Prostate gland (tissue), 2 donors: ENCODE data around the gene PDE1C. TPM values are rescaled to one million over a fixed set of nuclear protein-coding genes. Genes with fewer than 3 reads are reported as not detected.

Source experiments
- DNase-seq: peaks from one replicate; pipeline ENCODE4 v3.0.0-alpha.2; 2019; ENCODE audit warnings: low spot score
- H3K27ac ChIP-seq, 2 donors: fragments of 200-600 bp; sonication (generic); 2 replicates each; pipeline ENCODE4 v1.5.1; 2017 to 2019
- H3K27me3 ChIP-seq: fragments of 200-600 bp; sonication (generic); replicated peaks from 2 replicates; pipeline ENCODE4 v1.5.1; 2019; ENCODE audit not compliant: insufficient read depth
- H3K36me3 ChIP-seq, 2 donors: fragments of 200-600 bp; sonication (generic); 1 replicate in 1 of 2; 2 replicates in 1 of 2; pipeline versions ENCODE4 v1.5.1 to v1.8.1; 2017 to 2019
- H3K4me1 ChIP-seq: fragments of 200-600 bp; sonication (generic); replicated peaks from 2 replicates; pipeline ENCODE4 v1.5.1; 2019
- H3K4me3 ChIP-seq, 2 donors: fragments of 200-600 bp; sonication (generic); 2 replicates each; pipeline ENCODE4 v1.5.1; 2017 to 2019
- H3K9me3 ChIP-seq: fragments of 200-600 bp; sonication (generic); 2 replicates; pipeline ENCODE4 v1.5.1; 2017
- POLR2A ChIP-seq: fragments of 450-650 bp; IDR thresholded peaks from one replicate; pipeline ENCODE4 v1.6.1; 2016; ENCODE audit warnings: antibody characterized with exemption, mild to moderate bottlenecking
- POLR2AphosphoS5 ChIP-seq: sonication (generic); formaldehyde crosslinking; IDR thresholded peaks from one replicate; pipeline ENCODE4 v1.6.1; 2017; ENCODE audit warnings: antibody characterized with exemption
- WGBS: methylation state at CpG from one replicate; pipeline ENCODE4 v1.1.5; 2018; 5-methylcytosine and 5-hydroxymethylcytosine counted together
- intact Hi-C: fragments of 100-400 bp; cut with DNase I; formaldehyde crosslinking; loops from one replicate; pipeline ENCODE4 v1.14.2; 2022
- total RNA-seq, 2 donors: library from RNA; depleted of rRNA; stranded (reverse); fragments of >200 nt; gene quantifications; one replicate each; pipeline ENCODE4 v1.1.0, GENCODE V29; 2016
- TF ChIP-seq, protein P1 (sequence below), 4 experiments: fragments of 200-600 bp in 2 of 4; fragments of 450-650 bp in 2 of 4; sonication (generic) in 2 of 4; IDR thresholded peaks; 1 replicate in 3 of 4; 2 replicates in 1 of 4; pipeline ENCODE4 v1.5.1; 2016 to 2019; ENCODE audit warnings: antibody characterized with exemption in 4 of 4, mild to moderate bottlenecking in 2 of 4, moderate library complexity in 2 of 4

The PDE1C gene
- total RNA-seq, 2 donors from 2014 or later, result 2.4 to 4.2 TPM

DNA sequence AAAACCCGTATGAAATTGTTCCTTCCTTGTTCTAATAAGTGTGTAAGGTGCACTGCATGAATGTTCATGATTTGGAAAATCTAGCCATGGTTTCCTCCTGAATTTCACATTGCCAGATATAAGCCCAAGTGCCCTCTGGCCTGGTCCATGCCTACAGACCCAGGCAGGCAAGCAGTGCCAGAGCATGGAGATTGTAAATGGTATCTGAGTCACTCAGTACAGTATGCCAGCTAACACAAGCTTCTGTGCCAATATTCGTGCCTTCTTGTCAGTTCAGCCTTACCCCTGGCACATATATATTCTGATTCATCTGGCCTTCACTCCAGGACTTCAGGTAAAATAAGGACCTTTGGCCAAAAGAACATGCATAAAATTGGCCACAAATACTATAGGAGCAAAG, 38.4 kb upstream of the PDE1C start:
- H3K27ac ChIP-seq, result no peak overlapping the region
- TF ChIP-seq POLR2A (no peak), POLR2AphosphoS5 (no peak)
- TF ChIP-seq, protein P1, sequence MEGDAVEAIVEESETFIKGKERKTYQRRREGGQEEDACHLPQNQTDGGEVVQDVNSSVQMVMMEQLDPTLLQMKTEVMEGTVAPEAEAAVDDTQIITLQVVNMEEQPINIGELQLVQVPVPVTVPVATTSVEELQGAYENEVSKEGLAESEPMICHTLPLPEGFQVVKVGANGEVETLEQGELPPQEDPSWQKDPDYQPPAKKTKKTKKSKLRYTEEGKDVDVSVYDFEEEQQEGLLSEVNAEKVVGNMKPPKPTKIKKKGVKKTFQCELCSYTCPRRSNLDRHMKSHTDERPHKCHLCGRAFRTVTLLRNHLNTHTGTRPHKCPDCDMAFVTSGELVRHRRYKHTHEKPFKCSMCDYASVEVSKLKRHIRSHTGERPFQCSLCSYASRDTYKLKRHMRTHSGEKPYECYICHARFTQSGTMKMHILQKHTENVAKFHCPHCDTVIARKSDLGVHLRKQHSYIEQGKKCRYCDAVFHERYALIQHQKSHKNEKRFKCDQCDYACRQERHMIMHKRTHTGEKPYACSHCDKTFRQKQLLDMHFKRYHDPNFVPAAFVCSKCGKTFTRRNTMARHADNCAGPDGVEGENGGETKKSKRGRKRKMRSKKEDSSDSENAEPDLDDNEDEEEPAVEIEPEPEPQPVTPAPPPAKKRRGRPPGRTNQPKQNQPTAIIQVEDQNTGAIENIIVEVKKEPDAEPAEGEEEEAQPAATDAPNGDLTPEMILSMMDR (IDR thresholded peaks at IDR 0.05), result no peak
- H3K27me3 ChIP-seq, result no peaks in the 10 kb centered on the region
- H3K4me3 ChIP-seq, result no peak overlapping the region
- no peaks in the 10 kb centered on the region for H3K4me1 ChIP-seq
- no peaks in the 10 kb centered on the region for H3K9me3 ChIP-seq
- no peak for DNase-seq
- H3K36me3 ChIP-seq, result no peaks in the 10 kb centered on the region
- 79% methylated on average over 2 of the region's 2 CpGs for WGBS
- intact Hi-C loops, result no loop called here

DNA sequence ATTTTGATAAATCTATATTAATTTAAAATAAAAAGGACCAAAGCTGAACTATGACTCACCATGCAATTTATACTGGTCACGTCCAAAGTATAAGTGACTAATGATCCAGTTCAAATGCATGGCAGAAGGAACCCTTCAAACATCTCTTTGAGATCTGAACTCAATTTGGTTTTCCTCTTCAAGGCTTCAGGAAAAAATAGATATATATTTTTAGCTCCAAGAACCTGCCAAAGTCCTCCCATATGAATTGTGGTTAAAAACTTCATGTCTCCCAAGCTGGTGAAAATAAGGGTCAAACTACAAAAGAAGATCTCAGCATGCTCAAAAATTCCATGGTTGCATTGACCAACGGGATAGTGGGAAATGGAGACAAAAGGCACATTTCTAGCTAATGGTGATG, 34.6 kb upstream of the PDE1C start:
- no peaks in the 10 kb centered on the region for H3K36me3 ChIP-seq
- no peaks in the 10 kb centered on the region for H3K9me3 ChIP-seq
- DNase-seq, result no peak
- no peak overlapping the region for H3K4me3 ChIP-seq
- no peaks in the 10 kb centered on the region for H3K27me3 ChIP-seq
- H3K4me1 ChIP-seq, result no peaks in the 10 kb centered on the region
- TF ChIP-seq POLR2A, result no peak
- no peak for TF ChIP-seq POLR2AphosphoS5
- TF ChIP-seq, protein P1 (IDR thresholded peaks at IDR 0.05), result no peak
- intact Hi-C loops, result no loop called here
- H3K27ac ChIP-seq, result no peak overlapping the region
- WGBS, result 86% methylated on average over 2 of the region's 2 CpGs

DNA sequence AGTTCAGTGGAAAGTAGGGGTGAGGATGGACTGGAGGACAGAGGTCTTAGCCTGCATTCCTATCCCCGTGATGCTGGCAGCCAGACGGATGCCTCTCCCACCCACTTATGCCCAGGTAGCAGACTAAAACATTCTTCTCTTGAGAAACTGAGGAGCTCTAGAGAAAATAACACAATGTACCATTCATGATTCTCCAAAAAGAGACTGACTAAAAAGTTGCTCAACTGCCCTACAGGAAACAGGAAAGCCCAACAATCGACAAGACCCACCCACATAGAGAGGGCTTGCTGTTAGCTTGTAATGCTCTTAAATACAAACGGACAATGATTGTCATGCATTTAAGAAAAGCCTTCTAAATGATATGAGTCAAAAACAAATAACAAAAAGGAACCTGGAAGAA, 33.2 kb upstream of the PDE1C start:
- H3K27me3 ChIP-seq, result no peaks in the 10 kb centered on the region
- H3K4me1 ChIP-seq, result no peaks in the 10 kb centered on the region
- TF ChIP-seq POLR2AphosphoS5 (no peak), POLR2A (no peak)
- TF ChIP-seq, protein P1 (IDR thresholded peaks at IDR 0.05), result no peak
- no peak overlapping the region for H3K4me3 ChIP-seq
- intact Hi-C loops, result no loop called here
- no peaks in the 10 kb centered on the region for H3K9me3 ChIP-seq
- H3K27ac ChIP-seq, result no peak overlapping the region
- no peak for DNase-seq
- WGBS, result 67% methylated on average over 4 of the region's 4 CpGs
- no peaks in the 10 kb centered on the region for H3K36me3 ChIP-seq

DNA sequence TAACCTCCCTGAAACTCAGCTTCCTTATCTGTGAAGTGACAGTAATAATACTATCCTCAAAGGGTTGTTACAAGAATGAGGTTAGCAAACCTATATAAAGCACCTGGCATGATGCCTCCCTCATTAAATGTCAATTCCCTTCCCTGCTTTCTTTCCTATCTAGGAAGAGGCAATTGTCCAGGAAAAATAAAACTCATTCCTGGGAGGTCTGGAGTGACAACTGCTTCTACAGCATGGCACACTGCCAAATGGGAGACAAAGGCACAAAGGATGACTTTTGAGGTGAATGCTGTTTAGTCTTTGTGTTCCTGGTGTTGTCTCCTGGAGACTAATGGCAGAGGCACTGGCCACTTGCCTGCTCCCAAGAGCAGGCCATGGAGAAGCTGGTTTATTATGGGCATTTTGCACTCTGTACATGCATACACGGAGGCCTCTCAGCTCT, 32.2 kb upstream of the PDE1C start:
- H3K9me3 ChIP-seq, result no peaks in the 10 kb centered on the region
- no peaks in the 10 kb centered on the region for H3K36me3 ChIP-seq
- TF ChIP-seq, protein P1 (IDR thresholded peaks at IDR 0.05), result no peak
- no peak for TF ChIP-seq POLR2AphosphoS5
- TF ChIP-seq POLR2A, result no peak
- no peak overlapping the region for H3K4me3 ChIP-seq
- intact Hi-C loops, result no loop called here
- no peaks in the 10 kb centered on the region for H3K27me3 ChIP-seq
- no peak overlapping the region for H3K27ac ChIP-seq
- WGBS, result 29% methylated on average over 1 of the region's 1 CpG
- no peak for DNase-seq
- no peaks in the 10 kb centered on the region for H3K4me1 ChIP-seq

DNA sequence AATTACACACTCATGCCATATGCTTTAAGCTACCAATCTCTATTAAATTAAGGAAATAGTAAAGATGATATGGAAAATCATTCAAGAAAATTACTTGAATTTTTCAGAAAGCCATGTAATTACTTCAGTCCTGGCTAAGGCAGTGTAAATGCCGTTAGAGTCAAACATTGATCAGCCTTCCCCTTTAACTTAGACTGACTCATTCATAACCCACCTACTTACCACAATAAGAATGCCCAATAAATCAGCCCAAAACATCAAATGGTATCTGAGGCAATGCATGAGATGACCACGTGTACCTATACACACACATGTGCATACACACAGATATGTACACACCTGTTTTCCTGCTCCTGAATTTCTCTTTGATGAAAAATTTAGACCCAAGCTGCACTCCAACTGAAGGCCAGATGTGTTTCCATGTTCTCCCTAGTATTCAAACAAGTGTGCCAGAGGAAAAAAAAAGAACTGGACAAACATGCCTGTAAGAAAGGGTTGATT, 30.2 kb upstream of the PDE1C start:
- 82% methylated on average over 2 of the region's 2 CpGs for WGBS
- intact Hi-C loops, result no loop called here
- no peaks in the 10 kb centered on the region for H3K27me3 ChIP-seq
- TF ChIP-seq POLR2AphosphoS5 (no peak), POLR2A (no peak)
- TF ChIP-seq, protein P1 (IDR thresholded peaks at IDR 0.05), result no peak
- no peaks in the 10 kb centered on the region for H3K36me3 ChIP-seq
- DNase-seq, result no peak
- no peak overlapping the region for H3K4me3 ChIP-seq
- H3K9me3 ChIP-seq, result no peaks in the 10 kb centered on the region
- H3K27ac ChIP-seq, result no peak overlapping the region
- no peaks in the 10 kb centered on the region for H3K4me1 ChIP-seq
